IPS-NIHi7 (cell line): ENCODE results near the gene NSG2.
"Not testable (repeated sequence)": the region's sequence is repeated elsewhere in the genome, so short reads cannot be mapped to it uniquely, and the experiment has no call there.

Experiments
- DNase-seq: peaks from one replicate; pipeline ENCODE4 v3.0.0; 2012; ENCODE audit warnings: mixed read lengths; ENCODE audit errors: extremely low spot score

The NSG2 gene

GRCh38 chr5:174101195-174101730 lies 55.8 kb downstream of the NSG2 start:
- no peak for DNase-seq

- DNase-seq, result not testable (repeated sequence)
These were observed 57.1 kb downstream of the NSG2 start for GRCh38 chr5:174102574-174102973.

GRCh38 chr5:174106997-174107655 lies 61.6 kb downstream of the NSG2 start:
- DNase-seq, result peak; percentile 62

GRCh38 chr5:174108745-174109144 lies 63.2 kb downstream of the NSG2 start:
- DNase-seq, result no peak

GRCh38 chr5:174109698-174110260 lies 64.3 kb downstream of the NSG2 start:
- DNase-seq, result no peak

GRCh38 chr5:174110310-174110709 lies 64.8 kb downstream of the NSG2 start:
- no peak for DNase-seq

- no peak for DNase-seq
These were observed 65.9 kb downstream of the NSG2 start for GRCh38 chr5:174111287-174111973.

GRCh38 chr5:174115226-174115625 lies 69.7 kb downstream of the NSG2 start:
- no peak for DNase-seq

- DNase-seq, result no peak
These were observed 73.4 kb downstream of the NSG2 start for GRCh38 chr5:174118823-174119467.

- DNase-seq, result no peak
These were observed 74.0 kb downstream of the NSG2 start for GRCh38 chr5:174119468-174119881.

GRCh38 chr5:174120401-174121005 lies 75.0 kb downstream of the NSG2 start:
- no peak for DNase-seq

- DNase-seq, result no peak
These were observed 89.0 kb downstream of the NSG2 start for GRCh38 chr5:174134545-174134944.

GRCh38 chr5:174139623-174140022 lies 94.1 kb downstream of the NSG2 start:
- no peak for DNase-seq

- DNase-seq, result no peak
These were observed 95.0 kb downstream of the NSG2 start for GRCh38 chr5:174140452-174141020.

GRCh38 chr5:174141398-174141797 lies 95.9 kb downstream of the NSG2 start:
- no peak for DNase-seq

GRCh38 chr5:174145091-174145490 lies 99.6 kb downstream of the NSG2 start:
- no peak for DNase-seq

GRCh38 chr5:174145821-174146220 lies 100.3 kb downstream of the NSG2 start:
- DNase-seq, result peak; percentile 55

GRCh38 chr5:174146556-174146955 lies 101.0 kb downstream of the NSG2 start:
- DNase-seq, result no peak

- not testable (repeated sequence) for DNase-seq
These were observed 101.5 kb downstream of the NSG2 start for GRCh38 chr5:174147012-174147411.

- DNase-seq, result no peak
These were observed 102.0 kb downstream of the NSG2 start for GRCh38 chr5:174147551-174147950.

- no peak for DNase-seq
These were observed 103.2 kb downstream of the NSG2 start for GRCh38 chr5:174148721-174149120.

GRCh38 chr5:174149426-174149825 lies 103.9 kb downstream of the NSG2 start:
- DNase-seq, result no peak
